ENCODE measurements around the gene BAG2. TPM values are rescaled to one million over a fixed set of nuclear protein-coding genes. Genes with fewer than 3 reads are reported as not detected.

Gene BAG2
- total RNA-seq (10.2 and 10.5 TPM in 2 replicates), polyA plus RNA-seq (8.7 and 9.0 TPM in 2 replicates)

DNA sequence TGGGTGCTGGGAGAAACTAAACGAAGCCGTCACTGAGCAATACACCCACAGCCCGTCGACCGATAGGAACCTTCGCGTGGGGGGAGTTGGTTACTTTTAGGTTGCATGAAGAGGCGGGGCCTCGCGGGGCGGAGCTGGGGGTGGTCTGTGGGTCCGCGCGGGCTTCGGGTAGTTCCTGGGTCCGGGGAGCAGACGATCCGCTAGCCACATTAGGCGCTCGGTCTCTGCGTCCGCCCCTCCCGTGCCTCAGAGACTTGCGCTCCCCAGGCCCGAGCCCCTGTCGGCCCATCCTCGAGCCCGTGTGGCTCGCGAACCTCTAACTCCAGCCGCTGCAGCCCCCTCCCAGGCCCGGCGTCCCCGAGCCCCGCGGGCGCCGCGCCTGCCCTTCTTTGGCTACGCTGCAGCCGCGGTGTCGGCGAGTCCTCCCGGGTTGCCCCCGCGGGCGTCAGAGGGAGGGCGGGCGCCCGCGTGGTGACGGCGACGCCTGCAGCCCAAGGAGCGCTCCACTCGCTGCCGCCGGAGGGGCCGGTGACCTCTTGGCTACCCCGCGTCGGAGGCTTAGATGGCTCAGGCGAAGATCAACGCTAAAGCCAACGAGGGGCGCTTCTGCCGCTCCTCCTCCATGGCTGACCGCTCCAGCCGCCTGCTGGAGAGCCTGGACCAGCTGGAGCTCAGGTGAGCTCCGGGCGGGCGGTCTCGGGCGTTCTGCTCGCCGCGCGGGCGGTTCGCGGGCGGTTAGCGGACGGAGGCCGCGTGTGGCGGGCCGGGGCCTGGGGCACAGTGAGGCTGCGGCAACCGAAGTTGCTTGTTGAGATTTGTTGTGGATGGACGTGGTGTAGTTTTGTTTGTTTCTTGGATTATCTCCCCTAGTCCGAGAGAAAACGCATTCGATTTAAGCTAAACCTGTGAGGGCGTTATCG lies at the start of gene BAG2:
TSS of gene BAG2 (plus strand) at position 191 of the 920 bp plus-strand sequence. CDS start at position 563, 372 bp downstream.
- H3K4me2 ChIP-seq = peak within 1 kb of the TSS; percentile 85
- H2AFZ ChIP-seq = peak within 1 kb of the TSS; percentile 18
- H3K4me3 ChIP-seq = peak within 1 kb of the TSS; percentile 28
- peak within 1 kb of the TSS; percentile 84 for H3K27ac ChIP-seq
- no peaks in the 10 kb centered on the region for H3K4me1 ChIP-seq (ENCODE audit: insufficient read depth)
- H4K20me1 ChIP-seq (ENCODE audit: insufficient read depth, poor library complexity, severe bottlenecking) = no peaks in the 10 kb centered on the region
- no peaks in the 10 kb centered on the region for H3K9me2 ChIP-seq (replicated peaks; ENCODE audit: insufficient read depth)
- DNase-seq (ENCODE audit: low spot score) = peak; percentile 89
- peaks cover 45% of the 10 kb centered on the region for H3K79me2 ChIP-seq
- under 1% methylated on average over 65 of the region's 97 CpGs for WGBS (ENCODE audit: low lambda C conversion rate, missing lambda C conversion rate)
- no peaks in the 10 kb centered on the region for H3K36me3 ChIP-seq (replicated peaks; ENCODE audit: insufficient read depth, low read depth)
- no peaks in the 10 kb centered on the region for H3K9me3 ChIP-seq (ENCODE audit: low read depth)
- no peak for TF ChIP-seq EZH2 (IDR thresholded peaks at IDR 0.05; ENCODE audit: borderline replicate concordance)
- TF ChIP-seq, protein P1, sequence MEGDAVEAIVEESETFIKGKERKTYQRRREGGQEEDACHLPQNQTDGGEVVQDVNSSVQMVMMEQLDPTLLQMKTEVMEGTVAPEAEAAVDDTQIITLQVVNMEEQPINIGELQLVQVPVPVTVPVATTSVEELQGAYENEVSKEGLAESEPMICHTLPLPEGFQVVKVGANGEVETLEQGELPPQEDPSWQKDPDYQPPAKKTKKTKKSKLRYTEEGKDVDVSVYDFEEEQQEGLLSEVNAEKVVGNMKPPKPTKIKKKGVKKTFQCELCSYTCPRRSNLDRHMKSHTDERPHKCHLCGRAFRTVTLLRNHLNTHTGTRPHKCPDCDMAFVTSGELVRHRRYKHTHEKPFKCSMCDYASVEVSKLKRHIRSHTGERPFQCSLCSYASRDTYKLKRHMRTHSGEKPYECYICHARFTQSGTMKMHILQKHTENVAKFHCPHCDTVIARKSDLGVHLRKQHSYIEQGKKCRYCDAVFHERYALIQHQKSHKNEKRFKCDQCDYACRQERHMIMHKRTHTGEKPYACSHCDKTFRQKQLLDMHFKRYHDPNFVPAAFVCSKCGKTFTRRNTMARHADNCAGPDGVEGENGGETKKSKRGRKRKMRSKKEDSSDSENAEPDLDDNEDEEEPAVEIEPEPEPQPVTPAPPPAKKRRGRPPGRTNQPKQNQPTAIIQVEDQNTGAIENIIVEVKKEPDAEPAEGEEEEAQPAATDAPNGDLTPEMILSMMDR (IDR thresholded peaks at IDR 0.05; ENCODE audit: poor library complexity) = peak; percentile 6
- TF ChIP-seq EZH2phosphoT487 (IDR thresholded peaks at IDR 0.05; ENCODE audit: low read depth, severe bottlenecking, unreplicated experiment) = no peak
- H3K27me3 ChIP-seq = no peaks in the 10 kb centered on the region

DNA sequence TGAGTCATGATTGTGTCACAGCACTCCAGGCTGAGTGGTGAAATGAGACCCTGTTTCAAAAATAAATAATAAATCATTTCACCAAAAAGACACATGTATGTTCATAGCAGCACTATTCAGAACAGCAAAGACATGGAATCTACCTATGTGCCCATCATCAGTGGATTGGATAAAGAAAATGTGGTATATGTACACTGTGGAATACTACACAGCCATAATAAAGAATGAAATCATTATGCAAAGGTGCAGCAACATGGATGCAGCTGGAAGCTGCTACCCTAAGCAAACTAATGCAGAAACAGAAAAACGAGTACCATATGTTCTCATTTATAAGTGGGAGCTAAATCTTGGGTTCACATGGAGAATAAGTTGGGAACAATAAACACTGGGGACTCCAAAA lies 49.0 kb upstream of the BAG2 start:
- 96% methylated on average over 1 of the region's 1 CpG for WGBS (ENCODE audit: low lambda C conversion rate, missing lambda C conversion rate)
- Histone ChIP-seq H3K4me3 (no peak overlapping the region), H3K36me3 (replicated peaks; ENCODE audit: insufficient read depth, low read depth) (no peaks in the 10 kb centered on the region), H3K9me3 (ENCODE audit: low read depth) (no peaks in the 10 kb centered on the region), H3K4me2 (no peak overlapping the region), H3K27ac (no peak overlapping the region), H3K27me3 (no peaks in the 10 kb centered on the region), H3K4me1 (ENCODE audit: insufficient read depth) (no peaks in the 10 kb centered on the region), H2AFZ (no peak overlapping the region), H3K9me2 (replicated peaks; ENCODE audit: insufficient read depth) (no peaks in the 10 kb centered on the region), H4K20me1 (ENCODE audit: insufficient read depth, poor library complexity, severe bottlenecking) (no peaks in the 10 kb centered on the region), H3K79me2 (peaks cover 55% of the 10 kb centered on the region)
- TF ChIP-seq, protein P1 (IDR thresholded peaks at IDR 0.05; ENCODE audit: poor library complexity) = no peak
- no peak for TF ChIP-seq EZH2 (IDR thresholded peaks at IDR 0.05; ENCODE audit: borderline replicate concordance)
- TF ChIP-seq EZH2phosphoT487 (IDR thresholded peaks at IDR 0.05; ENCODE audit: low read depth, severe bottlenecking, unreplicated experiment) = no peak
- no peak for DNase-seq (ENCODE audit: low spot score)

DNA sequence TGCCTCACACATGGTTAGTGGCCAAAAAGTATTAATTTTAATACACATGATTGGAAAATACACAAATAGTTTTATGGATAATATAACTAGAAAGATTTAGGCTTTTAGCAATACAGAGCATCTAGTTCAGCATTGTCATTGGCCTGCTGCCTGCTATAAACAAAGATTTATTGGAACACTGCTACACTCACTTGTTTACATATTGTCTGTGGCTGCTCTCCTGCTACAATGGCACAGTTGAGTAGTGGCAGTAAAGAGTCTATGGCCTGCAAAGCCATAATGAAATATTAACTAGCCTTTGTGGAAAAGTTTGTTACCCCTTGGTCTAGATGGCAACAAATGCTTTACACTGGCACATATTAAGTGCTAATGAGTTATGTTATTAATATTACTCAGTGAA lies 44.4 kb upstream of the BAG2 start:
- Histone ChIP-seq H3K79me2 (peaks cover 22% of the 10 kb centered on the region), H3K4me3 (no peak overlapping the region), H3K27ac (no peak overlapping the region), H3K36me3 (replicated peaks; ENCODE audit: insufficient read depth, low read depth) (no peaks in the 10 kb centered on the region), H3K27me3 (no peaks in the 10 kb centered on the region), H2AFZ (no peak overlapping the region), H4K20me1 (ENCODE audit: insufficient read depth, poor library complexity, severe bottlenecking) (no peaks in the 10 kb centered on the region), H3K4me2 (no peak overlapping the region), H3K9me2 (replicated peaks; ENCODE audit: insufficient read depth) (no peaks in the 10 kb centered on the region), H3K9me3 (ENCODE audit: low read depth) (no peaks in the 10 kb centered on the region), H3K4me1 (ENCODE audit: insufficient read depth) (no peaks in the 10 kb centered on the region)
- no peak for DNase-seq (ENCODE audit: low spot score)
- TF ChIP-seq, protein P1 (IDR thresholded peaks at IDR 0.05; ENCODE audit: poor library complexity) = no peak
- no peak for TF ChIP-seq EZH2 (IDR thresholded peaks at IDR 0.05; ENCODE audit: borderline replicate concordance)
- TF ChIP-seq EZH2phosphoT487 (IDR thresholded peaks at IDR 0.05; ENCODE audit: low read depth, severe bottlenecking, unreplicated experiment) = no peak
